ENCODE data around the gene LRP8.

- no peak for TF ChIP-seq CTCF (conservative IDR thresholded peaks at IDR 0.05)
- TF ChIP-seq ZFX (IDR thresholded peaks at IDR 0.05) = no peak
These were observed 39.0 kb downstream of the LRP8 start for GRCh38 chr1:53288790-53289429.
